Left renal cortex interstitium (tissue), 4 donors: Measurements from ENCODE around the gene LMO1. TPM values are rescaled to one million over a fixed set of nuclear protein-coding genes. Genes with fewer than 3 reads are reported as not detected.

Experiments
- DNase-seq, 4 donors: peaks; one replicate each; pipeline ENCODE4 v3.0.0-alpha.2; 2013; ENCODE audit warnings: low read depth in 4 of 4, low spot score in 2 of 4, missing footprints in 1 of 4
- polyA plus RNA-seq, 4 donors: library from polyadenylated mRNA; unstranded; fragments of 120-200 nt; gene quantifications; one replicate each; pipeline ENCODE4 v1.2.1, GENCODE V29; 2013; ENCODE audit not compliant: insufficient read length in 4 of 4

Gene LMO1
- polyA plus RNA-seq, 4 donors: 0.86 to 1.0 (median 0.95) TPM

GRCh38 chr11:8250434-8250833 is 13.2 kb downstream of the LMO1 start:
- no peak for DNase-seq

GRCh38 chr11:8249482-8249881 is 14.2 kb downstream of the LMO1 start:
- DNase-seq: no peak

- no peak for DNase-seq
Observed at GRCh38 chr11:8248786-8249185, 14.9 kb downstream of the LMO1 start.

GRCh38 chr11:8247312-8247711 is 16.4 kb downstream of the LMO1 start:
- no peak for DNase-seq

- no peak for DNase-seq
Observed at GRCh38 chr11:8243458-8243857, 20.2 kb downstream of the LMO1 start.

- DNase-seq: no peak
Observed at GRCh38 chr11:8242499-8243280, 21.0 kb downstream of the LMO1 start.

GRCh38 chr11:8242118-8242475 is 21.6 kb downstream of the LMO1 start:
- no peak for DNase-seq

GRCh38 chr11:8241373-8242117 is 22.1 kb downstream of the LMO1 start:
- no peak for DNase-seq

- DNase-seq: no peak
Observed at GRCh38 chr11:8239536-8240228, 24.0 kb downstream of the LMO1 start.

GRCh38 chr11:8239040-8239439 is 24.6 kb downstream of the LMO1 start:
- no peak for DNase-seq

- DNase-seq: no peak
Observed at GRCh38 chr11:8237453-8237852, 26.2 kb downstream of the LMO1 start.

GRCh38 chr11:8235925-8236324 is 27.8 kb downstream of the LMO1 start:
- no peak for DNase-seq

- no peak for DNase-seq
Observed at GRCh38 chr11:8234910-8235309, 28.8 kb downstream of the LMO1 start.

- DNase-seq: no peak
Observed at GRCh38 chr11:8234425-8234821, 29.3 kb downstream of the LMO1 start.

GRCh38 chr11:8233691-8234424 is 29.8 kb downstream of the LMO1 start:
- DNase-seq: no peak

- no peak for DNase-seq
Observed at GRCh38 chr11:8232849-8233606, 30.6 kb downstream of the LMO1 start.

- no peak for DNase-seq
Observed at GRCh38 chr11:8232414-8232813, 31.3 kb downstream of the LMO1 start.

GRCh38 chr11:8231979-8232378 is 31.7 kb downstream of the LMO1 start:
- DNase-seq: no peak

- no peak for DNase-seq
Observed at GRCh38 chr11:8230921-8231847, 32.5 kb downstream of the LMO1 start.
